ENCODE measurements around the gene SMIM22.

The SMIM22 gene

GRCh38 chr16:4795181-4795827 lies at the start of gene SMIM22:
TSS of gene SMIM22 (plus strand) at chr16:4795369. CDS start at chr16:4795735, 366 bp downstream.
- Mint-ChIP-seq H3K9me3 (no peaks in the 10 kb centered on the region), H3K27me3 (ENCODE audit: low read depth, poor library complexity) (peaks cover 11% of the 10 kb centered on the region), H3K4me3 (no peak within 1 kb of the TSS), H3K27ac (no peak within 1 kb of the TSS), H3K36me3 (ENCODE audit: low read depth) (no peaks in the 10 kb centered on the region), H3K4me1 (peaks cover 2% of the 10 kb centered on the region)
- DNase-seq = no peak
- TF ChIP-seq, protein P1, sequence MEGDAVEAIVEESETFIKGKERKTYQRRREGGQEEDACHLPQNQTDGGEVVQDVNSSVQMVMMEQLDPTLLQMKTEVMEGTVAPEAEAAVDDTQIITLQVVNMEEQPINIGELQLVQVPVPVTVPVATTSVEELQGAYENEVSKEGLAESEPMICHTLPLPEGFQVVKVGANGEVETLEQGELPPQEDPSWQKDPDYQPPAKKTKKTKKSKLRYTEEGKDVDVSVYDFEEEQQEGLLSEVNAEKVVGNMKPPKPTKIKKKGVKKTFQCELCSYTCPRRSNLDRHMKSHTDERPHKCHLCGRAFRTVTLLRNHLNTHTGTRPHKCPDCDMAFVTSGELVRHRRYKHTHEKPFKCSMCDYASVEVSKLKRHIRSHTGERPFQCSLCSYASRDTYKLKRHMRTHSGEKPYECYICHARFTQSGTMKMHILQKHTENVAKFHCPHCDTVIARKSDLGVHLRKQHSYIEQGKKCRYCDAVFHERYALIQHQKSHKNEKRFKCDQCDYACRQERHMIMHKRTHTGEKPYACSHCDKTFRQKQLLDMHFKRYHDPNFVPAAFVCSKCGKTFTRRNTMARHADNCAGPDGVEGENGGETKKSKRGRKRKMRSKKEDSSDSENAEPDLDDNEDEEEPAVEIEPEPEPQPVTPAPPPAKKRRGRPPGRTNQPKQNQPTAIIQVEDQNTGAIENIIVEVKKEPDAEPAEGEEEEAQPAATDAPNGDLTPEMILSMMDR (IDR thresholded peaks at IDR 0.05) = no peak

DNA sequence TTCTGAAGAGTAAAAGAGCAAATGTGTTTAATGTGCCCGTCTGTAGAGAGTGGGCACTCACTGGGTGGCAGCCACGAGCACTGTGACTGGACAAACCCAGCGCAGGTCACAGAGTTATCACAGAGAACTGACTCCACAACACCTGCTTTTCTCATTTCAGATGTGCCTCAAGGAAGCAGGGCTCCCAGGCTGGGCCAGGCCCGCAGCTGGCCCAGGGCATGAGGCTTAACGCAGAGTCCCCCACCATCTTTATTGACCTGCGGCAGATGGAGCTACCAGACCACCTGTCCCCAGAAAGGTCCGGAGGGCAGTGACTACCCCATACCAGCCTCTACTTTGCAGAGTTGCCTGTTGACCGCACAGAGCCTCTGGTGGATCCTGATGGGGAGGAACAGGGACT lies 49.0 kb upstream of the SMIM22 start:
- Mint-ChIP-seq H3K27me3 (ENCODE audit: low read depth, poor library complexity) (peaks cover 7% of the 10 kb centered on the region), H3K9me3 (no peaks in the 10 kb centered on the region), H3K36me3 (ENCODE audit: low read depth) (peaks cover 4% of the 10 kb centered on the region), H3K4me1 (peaks cover 15% of the 10 kb centered on the region), H3K4me3 (no peak overlapping the region), H3K27ac (peak overlapping the region; percentile 90)
- no peak for DNase-seq
- TF ChIP-seq, protein P1 (IDR thresholded peaks at IDR 0.05) = no peak

- Mint-ChIP-seq H3K27me3 (ENCODE audit: low read depth, poor library complexity) (peaks cover 3% of the 10 kb centered on the region), H3K4me1 (peaks cover 15% of the 10 kb centered on the region), H3K27ac (no peak overlapping the region), H3K9me3 (no peaks in the 10 kb centered on the region), H3K36me3 (ENCODE audit: low read depth) (peaks cover 9% of the 10 kb centered on the region), H3K4me3 (no peak overlapping the region)
- TF ChIP-seq, protein P1 (IDR thresholded peaks at IDR 0.05) = no peak
- no peak for DNase-seq
Measured at GRCh38 chr16:4746991-4747574, 48.1 kb upstream of the SMIM22 start.

DNA sequence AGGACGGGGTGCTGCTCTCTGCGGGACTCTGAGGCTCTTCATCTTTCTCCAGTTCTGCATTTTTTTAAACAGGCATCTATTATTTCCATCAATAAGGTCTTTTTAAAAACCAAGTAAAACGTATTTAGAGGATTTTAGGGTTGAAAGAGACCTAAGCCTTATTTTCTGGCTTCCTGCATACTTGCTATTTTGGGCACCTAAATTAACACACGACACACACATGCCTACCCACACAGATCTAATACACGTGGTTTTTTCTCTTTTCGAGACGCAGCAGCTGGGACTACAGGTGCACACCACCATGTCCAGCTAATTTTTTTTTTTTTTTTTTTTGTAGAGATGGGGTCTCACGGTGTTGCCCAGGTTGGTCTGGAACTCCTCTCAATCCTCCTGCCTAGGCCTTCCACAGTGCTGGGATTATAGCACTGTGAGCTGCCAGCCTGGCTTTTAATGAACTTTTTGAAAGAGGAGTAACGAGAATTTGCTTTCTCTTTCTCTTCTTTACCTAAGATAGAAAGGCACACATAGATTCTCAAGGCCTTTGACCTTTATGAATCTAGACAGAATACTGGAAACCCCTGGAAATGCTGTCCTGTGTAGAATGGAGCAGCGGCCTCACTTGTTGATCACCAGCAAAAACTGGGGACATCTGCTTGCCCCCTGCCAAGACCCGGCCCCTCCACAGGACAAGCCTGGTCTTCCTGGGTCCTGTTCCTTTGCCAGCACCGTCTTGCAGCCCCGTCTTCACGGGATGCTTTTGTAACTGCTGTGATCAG lies 47.1 kb upstream of the SMIM22 start:
- H3K27ac Mint-ChIP-seq = peak overlapping the region; percentile 81
- H3K36me3 Mint-ChIP-seq (ENCODE audit: low read depth) = peaks cover 11% of the 10 kb centered on the region
- no peak overlapping the region for H3K4me3 Mint-ChIP-seq
- no peak for DNase-seq
- H3K4me1 Mint-ChIP-seq = peaks cover 15% of the 10 kb centered on the region
- H3K27me3 Mint-ChIP-seq (ENCODE audit: low read depth, poor library complexity) = peaks cover under 1% of the 10 kb centered on the region
- TF ChIP-seq, protein P1 (IDR thresholded peaks at IDR 0.05) = no peak
- no peaks in the 10 kb centered on the region for H3K9me3 Mint-ChIP-seq

DNA sequence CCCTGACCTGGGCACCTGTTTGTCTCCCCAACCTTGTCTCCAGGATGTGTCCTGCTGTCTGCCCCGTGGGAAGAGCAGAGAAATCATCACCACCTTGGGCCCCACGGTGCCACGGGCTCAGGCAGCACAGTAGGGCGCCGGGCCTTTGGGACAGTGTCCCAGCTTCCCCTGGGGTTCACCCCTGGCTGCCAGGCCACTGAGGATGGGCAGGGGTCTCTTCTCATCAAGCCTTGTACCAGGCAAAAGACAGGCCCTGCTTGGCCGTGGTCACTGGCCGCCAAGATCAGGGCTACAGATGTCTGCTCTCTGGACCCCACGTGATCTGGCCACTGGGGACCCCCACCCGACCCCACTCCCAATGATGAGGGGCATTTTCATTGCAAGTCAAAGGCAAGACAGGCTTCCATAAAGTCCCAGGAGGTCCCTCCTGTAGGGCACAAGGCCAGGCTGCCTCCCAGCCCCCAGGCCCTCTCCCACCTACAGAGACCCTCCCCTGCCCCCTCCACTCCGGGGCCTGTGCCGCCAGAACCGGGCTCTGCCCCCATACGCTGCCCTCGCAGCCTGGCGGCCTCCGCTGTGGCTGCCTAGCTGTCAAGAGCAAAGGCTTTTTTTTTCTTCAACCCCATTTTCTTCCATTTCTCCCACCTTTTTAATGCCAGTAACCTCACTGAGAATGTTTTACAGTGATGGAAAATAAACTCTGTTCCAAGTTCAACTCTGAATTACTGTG lies 46.3 kb upstream of the SMIM22 start:
- Mint-ChIP-seq H3K4me1 (peaks cover 8% of the 10 kb centered on the region), H3K4me3 (no peak overlapping the region), H3K36me3 (ENCODE audit: low read depth) (peaks cover 15% of the 10 kb centered on the region), H3K9me3 (no peaks in the 10 kb centered on the region), H3K27ac (peak overlapping the region; percentile 81), H3K27me3 (ENCODE audit: low read depth, poor library complexity) (no peaks in the 10 kb centered on the region)
- TF ChIP-seq, protein P1 (IDR thresholded peaks at IDR 0.05) = no peak
- DNase-seq = no peak

Data from nephron progenitor cell (in vitro differentiated cells).